HG03378 (cell line): ENCODE data around the gene SIPA1.
A peak's percentile ranks its signal among the peaks of the same experiment; 100 is the strongest.

Experiments
- ATAC-seq: cut with Tn5 transposase; IDR thresholded peaks from one replicate; pipeline ENCODE4 v1.9.1; 2021; ENCODE audit warnings: mild to moderate bottlenecking, moderate library complexity; ENCODE audit not compliant: unreplicated experiment

The SIPA1 gene

DNA sequence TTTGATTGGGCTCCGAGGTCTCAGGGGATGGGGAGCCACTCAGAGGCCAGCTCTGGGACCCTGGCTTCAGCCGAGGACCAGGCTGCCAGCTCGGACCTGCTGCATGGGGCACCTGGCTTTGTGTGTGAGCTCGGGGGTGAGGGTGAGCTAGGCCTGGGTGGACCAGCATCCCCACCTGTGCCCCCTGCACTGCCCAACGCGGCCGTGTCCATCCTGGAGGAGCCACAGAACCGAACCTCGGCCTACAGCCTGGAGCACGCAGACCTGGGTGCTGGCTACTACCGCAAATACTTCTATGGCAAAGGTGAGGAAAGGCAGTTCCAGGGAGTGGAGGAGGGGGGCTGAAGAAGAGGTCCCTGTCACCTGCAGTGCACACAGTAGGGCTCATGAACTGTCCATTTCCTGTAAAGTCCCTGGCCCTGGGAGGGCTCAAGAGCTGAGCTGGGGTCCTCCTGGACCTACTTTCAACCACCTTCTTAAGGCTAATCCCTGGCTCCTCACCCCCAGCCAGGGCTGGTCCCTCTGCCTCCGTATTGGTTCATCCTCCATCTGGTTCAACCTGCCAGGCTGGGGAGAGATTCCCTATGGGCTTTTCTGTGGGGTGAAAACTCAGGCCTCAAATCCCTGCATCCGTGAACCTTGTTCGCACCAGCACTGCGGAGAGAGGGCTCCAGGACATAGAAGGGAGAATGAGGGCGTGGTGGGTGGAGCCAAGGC is 3.6 kb downstream of the SIPA1 start:
- ATAC-seq: no peak

DNA sequence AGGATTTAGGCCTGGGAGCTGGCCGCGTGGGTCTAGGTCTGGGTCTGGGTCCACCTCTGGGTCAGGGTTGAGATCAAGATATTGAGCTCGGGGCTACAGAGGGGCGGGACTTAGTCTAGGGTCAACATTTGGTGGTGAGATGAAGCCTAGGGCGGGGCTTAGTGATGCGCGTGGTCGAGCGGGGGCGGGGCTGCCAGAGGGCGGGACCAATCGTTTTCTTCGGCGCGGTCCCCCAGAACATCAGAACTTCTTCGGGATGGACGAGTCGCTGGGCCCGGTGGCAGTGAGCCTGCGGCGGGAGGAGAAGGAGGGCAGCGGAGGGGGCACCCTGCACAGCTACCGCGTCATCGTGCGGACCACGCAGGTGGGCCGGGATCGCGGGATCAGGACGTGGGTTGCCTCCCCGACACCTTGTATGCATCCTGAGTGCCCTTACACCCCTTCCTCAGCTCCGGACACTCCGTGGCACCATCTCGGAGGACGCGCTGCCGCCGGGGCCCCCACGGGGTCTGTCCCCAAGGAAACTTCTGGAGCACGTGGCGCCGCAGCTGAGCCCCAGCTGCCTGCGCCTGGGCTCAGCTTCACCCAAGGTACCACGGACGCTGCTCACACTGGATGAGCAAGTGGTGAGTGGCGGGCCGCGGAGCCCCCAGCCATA is 4.2 kb downstream of the SIPA1 start:
- no peak for ATAC-seq

DNA sequence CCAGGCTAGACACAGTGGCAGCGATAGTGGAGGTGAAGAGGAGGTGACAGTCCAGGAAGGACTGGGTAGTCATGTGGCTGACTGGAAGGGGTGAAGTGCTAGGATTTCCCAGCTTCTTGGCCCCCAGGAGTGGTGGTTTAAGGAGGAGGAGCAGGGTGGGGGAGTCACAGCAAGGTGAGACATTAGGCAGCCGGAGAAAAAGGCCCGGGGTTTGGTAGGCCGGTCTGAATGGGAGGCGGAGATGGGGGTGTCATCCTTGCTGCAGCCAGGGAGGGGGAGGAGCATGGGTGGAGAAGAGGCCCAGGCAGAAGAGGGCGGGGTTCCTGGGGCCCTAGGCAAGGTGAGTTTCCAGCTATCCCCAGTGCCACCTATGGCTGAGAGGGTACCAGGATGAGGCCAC is 6.1 kb downstream of the SIPA1 start:
- ATAC-seq: no peak

DNA sequence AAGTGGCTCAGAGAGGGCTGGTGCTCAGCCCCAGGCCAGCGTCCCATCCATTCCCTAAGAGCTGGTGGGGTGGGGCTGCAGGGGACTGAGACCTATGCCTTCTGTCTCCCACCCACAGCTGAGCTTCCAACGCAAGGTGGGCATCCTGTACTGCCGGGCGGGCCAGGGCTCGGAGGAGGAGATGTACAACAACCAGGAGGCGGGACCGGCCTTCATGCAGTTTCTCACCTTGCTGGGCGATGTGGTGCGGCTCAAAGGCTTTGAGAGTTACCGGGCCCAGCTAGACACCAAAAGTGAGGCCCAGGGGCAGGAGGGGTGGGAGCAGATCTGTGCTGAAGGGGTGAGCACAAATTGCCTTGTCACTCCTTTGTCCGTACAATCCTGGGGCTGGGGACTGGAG is 6.9 kb downstream of the SIPA1 start:
- ATAC-seq: no peak

DNA sequence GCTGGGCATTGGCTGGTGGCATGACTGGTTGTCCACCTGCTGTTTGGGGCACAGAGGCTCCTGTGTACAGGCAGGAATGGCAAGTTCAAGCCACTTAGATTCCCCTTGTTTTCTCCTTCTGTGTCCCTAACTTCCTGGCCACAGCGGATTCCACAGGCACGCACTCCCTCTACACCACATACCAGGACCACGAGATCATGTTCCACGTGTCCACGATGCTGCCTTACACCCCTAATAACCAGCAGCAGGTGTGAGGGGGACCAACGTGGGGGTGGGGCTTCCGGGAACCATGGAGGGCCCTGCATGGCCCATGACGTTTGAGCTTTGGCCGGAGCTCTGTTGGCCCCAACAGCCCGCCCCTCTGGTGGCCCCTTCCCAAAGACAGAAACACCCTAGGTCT is 7.8 kb downstream of the SIPA1 start:
- no peak for ATAC-seq

DNA sequence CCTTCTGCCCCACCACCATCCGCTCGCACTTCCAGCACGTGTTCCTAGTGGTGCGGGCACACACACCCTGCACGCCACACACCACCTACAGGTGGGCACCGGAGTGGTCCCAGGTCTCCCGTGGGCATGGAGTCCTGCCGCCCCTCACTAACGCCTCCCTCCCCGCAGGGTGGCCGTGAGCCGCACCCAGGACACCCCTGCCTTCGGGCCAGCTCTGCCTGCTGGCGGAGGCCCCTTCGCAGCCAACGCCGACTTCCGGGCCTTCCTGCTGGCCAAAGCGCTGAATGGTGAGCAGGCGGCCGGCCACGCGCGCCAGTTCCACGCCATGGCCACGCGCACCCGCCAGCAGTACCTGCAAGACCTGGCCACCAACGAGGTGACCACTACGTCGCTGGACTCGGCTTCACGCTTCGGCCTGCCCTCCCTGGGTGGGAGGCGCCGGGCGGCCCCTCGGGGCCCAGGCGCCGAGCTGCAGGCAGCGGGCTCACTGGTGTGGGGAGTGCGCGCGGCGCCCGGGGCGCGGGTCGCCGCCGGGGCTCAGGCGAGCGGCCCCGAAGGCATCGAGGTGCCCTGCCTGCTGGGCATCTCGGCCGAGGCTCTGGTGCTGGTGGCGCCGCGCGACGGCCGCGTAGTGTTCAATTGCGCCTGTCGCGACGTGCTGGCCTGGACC is 8.5 kb downstream of the SIPA1 start:
- no peak for ATAC-seq

DNA sequence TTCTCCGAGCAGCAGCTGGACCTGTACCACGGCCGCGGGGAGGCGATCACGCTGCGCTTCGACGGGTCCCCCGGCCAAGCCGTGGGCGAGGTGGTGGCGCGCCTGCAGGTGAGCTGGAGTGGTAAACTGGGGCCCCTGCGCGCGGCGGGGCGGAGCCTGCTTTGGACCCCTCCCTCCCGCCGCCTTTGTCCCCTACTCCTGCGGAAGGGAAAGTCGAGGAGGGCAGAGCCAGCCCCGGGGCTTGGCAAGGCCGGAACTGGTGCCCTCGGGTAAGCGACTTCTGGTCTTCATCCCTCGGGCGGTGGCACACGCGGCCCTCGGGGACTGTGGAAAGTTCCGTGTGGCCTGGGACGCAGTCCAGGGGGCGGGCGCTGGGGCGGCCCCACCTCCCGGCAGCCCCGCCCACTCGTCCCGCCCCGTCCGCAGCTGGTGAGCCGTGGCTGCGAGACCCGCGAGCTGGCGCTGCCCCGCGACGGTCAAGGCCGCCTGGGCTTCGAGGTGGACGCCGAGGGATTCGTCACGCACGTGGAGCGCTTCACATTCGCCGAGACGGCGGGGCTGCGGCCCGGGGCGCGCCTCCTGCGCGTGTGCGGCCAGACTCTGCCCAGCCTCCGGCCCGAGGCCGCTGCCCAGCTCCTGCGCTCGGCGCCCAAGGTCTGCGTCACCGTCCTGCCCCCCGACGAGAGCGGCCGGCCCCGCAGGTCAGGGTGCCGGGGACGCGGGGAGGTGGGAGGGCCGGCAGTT is 9.2 kb downstream of the SIPA1 start:
- no peak for ATAC-seq

DNA sequence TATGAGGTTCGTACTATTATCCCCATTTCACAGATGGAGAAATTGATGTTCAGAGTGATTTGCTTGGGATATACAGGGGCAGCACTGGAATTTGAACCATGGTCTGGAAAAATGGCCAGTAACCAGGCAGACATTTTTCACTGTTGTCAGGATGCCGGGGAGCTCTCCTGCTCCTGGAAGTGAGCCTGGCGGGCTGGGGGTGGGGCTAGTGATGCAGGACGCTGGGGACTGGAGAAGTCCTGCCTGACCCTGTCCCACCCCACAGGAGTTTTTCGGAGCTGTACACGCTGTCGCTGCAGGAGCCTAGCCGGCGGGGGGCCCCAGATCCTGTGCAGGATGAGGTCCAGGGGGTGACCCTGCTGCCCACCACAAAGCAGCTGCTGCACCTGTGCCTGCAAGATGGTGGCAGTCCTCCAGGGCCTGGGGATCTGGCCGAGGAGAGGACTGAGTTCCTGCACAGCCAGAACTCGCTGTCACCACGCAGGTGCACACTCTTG is 11.1 kb downstream of the SIPA1 start:
- ATAC-seq: no peak

DNA sequence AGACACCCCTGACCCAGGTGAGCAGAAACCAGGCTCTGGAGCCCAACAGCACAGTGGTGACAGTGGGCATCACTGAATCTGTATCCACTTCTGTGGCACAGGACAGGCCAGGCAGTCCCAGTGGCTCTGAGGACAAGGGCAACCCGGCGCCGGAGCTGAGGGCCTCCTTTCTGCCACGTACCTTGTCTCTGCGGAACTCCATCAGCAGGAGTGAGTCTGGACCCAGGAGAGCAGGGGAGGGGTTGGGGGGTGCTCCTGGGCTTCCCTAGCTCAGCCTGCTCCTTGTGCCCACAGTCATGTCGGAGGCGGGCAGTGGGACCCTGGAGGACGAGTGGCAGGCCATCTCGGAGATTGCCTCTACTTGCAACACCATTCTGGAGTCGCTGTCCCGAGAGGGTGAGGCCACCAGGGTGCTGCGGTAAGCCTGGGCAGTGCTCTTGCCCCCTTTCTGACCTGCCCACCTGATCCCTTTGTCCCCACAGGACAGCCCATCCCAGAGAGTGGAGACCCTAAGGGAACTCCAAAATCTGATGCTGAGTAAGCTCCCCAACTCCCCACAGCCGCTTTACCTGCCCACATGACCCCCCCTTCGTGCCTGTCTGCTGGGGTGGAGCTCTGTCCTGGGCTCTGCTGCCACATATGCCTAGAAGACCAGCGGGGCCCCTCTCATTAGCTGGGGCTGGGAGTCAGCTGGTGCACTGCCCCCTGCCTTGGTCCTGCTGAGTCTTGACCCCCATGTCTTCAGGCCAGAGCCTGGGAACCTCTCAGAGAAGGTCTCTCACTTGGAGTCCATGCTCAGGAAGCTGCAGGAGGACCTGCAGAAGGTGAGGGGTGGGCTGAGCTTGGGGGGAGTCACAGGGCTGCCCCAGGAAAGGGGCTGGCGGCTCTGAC is 12.0 kb downstream of the SIPA1 start:
- ATAC-seq: no peak

DNA sequence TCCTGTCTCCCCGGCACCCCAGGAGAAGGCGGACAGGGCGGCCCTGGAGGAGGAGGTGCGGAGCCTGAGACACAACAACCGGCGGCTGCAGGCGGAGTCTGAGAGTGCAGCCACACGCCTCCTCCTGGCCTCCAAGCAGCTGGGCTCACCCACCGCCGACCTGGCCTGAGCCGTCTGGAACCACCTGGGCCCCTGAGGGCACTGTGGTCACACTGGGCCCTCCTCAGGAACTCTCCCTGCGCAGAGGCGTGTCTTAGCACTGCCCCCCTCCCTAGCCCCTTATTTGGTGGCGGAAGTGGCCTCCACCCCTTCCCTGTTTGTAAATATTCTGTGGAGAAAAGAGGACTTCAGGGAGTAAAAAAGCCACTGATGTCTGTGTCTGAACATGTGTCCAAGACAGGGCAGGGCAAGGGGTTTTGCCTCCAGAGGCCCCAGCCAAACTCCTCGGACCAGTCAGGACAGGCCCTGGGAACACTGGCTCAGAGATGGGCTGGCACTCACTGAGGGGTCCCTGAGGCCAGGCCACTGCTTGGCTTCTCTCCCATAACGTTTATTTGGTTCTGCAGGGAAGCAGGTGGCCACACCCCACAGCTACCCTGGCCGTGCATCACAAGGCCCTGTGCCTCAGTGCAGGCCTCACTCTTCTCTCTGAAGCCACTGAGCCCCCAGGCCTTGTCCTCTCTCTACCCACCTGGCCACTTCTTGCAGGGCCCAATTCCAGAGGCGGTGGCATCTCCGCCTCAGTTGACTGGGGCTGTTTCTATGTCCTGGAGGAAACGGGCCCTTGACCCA is 12.8 kb downstream of the SIPA1 start:
- ATAC-seq: no peak

DNA sequence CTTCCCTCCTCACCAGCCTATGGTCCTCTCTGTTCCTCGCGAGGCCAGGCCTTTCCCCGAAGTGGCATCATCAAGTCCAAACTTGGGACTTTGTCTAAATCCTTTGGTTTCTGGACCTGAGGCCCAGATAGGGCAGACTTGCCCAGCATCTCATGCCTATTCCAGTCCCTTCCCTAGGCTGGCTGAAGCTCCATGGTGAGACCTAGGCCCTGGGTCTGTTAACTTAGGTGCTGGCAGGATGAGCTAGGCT is 13.4 kb downstream of the SIPA1 start:
- no peak for ATAC-seq

DNA sequence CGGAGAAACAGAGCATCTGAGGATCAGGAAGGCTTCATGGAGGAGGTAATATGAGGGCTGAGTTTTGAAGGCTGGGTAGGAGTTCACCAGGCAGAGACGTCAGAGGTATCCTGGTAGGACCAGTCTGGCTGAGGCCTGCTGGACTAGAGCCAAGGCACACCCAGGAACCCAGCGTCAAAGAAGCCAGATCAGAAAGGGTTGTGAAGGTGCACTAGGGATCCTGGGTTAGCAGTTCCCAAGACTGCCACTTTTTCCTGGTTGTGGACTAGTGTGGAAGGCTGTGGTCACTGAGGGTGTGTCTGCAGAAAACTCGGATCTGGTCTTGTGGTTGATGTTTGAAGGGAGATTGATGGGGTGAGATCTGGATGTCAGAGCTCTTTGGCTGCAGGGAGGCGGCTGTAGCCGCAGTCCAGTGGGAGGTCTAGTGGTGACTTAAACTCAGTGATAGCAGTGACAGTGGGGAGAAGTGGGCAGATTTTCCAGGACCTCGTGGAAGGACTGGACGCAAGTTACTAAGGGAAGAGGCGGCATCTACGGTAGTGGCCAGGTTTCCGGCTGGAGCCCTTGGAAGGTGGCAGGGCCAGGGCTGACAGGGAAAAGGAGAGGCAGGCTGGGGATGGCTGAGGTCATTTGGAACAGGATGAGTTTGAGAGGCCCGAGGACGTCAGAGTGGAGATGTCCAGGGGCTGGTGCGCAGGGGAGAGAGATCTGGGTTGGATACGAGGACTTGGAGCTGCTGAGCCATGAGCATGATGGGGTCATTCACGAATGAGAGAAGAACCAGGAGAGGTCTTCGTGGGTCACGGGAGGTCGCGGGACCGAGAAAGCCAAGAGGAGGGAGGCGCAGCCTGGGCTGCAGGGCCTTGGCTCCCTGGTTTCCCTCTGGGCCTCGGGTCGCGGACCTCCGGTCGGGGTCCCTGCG is 13.9 kb downstream of the SIPA1 start:
- ATAC-seq: peak; percentile 2

DNA sequence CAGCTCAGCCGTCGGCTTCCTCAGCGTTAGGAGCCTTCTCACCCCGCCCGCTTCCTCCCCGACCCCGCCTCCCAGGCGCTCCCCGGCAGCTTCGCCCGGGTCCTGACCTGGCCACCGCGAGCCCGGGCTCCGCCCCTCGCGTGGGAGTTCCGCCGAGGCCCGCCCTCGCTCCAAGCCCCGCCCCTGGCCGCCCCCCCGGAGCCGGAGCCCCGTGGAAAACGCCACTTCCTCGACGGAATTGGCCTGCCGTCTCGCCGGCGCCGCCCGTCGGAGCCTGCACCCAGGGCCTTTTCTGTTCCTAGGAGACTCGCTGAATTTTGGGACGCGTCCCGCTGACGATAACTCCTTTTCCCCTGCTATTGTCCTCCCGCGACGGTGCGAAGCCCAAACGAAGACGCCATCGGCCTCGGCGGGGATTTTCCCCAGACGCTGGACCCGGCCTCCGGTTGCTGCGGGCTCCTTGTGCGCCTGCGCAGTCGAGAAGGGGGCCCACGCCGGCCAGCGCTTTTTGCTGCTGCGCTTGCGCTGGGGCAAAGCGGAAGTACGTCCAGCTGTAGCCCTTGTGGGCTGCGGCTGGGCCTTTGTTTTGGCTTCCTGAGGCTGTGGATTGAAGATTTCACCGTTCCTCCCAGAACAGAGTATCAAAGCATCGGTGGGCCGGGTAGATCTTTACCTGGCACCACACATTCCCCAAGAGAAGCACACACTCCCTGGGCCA is 14.8 kb downstream of the SIPA1 start:
- ATAC-seq: peak; percentile 50

DNA sequence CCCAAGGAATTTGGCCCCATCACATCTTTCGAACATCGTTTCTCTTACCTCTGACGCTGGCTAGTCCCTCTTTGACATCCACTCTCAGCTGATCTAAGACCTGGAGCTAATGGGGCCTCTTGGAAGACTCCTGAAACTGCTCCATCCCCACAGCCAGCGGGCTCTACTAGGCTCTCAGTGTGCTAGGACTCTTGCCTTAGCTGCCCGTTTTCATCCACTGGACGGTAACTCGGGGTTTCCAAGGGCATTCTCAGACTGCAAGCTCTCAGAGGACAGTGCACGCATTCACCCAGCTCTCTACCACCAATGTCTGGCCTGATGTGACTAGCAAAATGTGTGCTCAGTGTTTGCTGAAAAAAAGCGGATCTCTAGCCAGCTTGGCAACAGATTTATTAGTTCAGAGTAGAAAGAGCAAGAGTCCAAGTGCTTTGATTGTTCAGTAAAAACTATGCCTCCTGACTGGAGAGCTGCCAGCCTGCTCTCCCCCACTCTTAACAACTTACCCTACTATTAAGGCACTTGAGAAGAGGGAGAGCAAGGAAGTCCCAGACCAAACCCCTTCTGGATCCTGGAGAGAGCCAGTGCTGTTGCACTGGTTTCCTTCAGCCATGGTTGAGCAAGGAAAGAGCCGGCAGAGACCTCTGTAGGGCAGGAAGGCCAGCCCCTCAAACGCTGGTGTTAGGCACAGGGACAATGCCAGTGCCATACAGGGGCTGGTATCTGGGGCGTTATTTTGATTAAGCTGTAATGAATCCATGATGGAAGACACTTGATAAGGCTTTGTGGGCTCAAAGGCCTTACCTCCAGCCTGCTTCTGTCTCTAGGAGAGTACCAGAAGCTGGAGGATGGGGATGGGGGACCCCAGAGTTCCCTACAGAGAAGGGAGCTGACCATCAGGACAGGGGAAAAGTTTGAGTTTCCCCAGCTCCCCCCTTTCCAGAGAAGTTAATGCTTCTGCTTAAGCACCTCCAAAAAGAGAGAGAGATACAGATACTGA is 15.6 kb downstream of the SIPA1 start:
- ATAC-seq: no peak

DNA sequence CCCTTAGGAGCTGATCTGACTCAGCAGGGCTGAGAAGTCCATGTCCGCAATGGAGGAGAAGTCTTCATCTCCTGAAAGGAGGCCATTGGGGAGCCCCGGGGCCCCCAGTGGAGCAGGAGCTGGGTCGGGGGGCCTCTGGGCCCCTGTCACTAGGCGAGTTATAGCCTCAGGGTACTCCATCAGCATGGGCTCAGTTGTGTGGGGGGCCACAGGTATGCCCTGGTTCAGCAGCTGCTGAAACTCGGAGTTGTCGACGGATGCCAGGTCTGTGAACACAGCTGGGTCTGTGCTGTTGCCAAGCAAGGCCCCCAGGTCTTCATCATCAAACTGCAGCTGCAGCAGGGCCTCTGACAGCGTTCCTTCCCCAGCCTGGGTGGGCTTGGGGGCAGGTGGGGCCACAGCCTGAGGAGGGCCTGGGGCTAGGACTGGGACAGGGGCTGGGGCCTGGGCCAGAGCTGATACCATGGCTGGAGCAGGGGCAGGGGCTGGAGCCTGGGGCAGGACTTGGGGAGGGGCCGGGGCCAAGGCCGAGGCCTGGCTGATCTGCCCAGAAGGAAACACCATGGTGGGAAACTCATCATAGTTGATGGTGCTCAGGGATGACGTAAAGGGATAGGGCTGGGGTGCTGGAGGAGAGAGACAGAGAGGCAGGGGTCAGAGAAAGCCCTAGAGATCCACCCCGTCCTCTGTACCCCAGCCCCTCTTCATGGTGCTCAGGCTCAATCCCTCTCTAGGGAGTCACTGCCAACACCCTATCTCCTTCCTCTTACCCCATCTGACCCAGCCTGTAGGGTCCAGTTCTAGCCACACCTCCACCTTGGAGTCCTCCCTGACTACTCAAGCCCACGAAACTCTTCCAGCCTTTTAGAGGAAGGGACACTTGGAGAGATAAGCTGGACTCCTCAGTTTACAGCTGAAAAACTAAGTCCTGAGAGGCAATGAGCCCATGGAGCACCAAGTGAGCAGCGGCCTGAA is 16.8 kb downstream of the SIPA1 start:
- ATAC-seq: no peak
